Measurements from ENCODE around the gene ABHD16A.

ABHD16A gene

GRCh38 chr6:31706599-31706998, 3.5 kb upstream of the ABHD16A start, which contains the start of gene LY6G6F:
TSS of gene LY6G6F (plus strand) at chr6:31706866. CDS start at chr6:31706907, 41 bp downstream.
- no peak for TF ChIP-seq EZH2phosphoT487 (IDR thresholded peaks at IDR 0.05; ENCODE audit: borderline replicate concordance, low read length)
- TF ChIP-seq CTCF (IDR thresholded peaks at IDR 0.05; ENCODE audit: low read depth, low read length, poor library complexity, severe bottlenecking), result no peak
- Histone ChIP-seq H4K20me1 (ENCODE audit: control insufficient read depth, insufficient read depth, low read depth, low read length) (0 out of 2 replicates have a peak, but pooled peaks cover 3% of the 10 kb centered on the region), H3K9me3 (ENCODE audit: control insufficient read depth, insufficient read depth, low read length) (no peaks in the 10 kb centered on the region), H3K9me2 (replicated peaks; ENCODE audit: control insufficient read depth, low read length) (no peaks in the 10 kb centered on the region), H3K4me1 (ENCODE audit: control insufficient read depth, low read length) (peaks cover 19% of the 10 kb centered on the region), H3K27me3 (ENCODE audit: control insufficient read depth, low read length) (peaks cover 18% of the 10 kb centered on the region), H3K79me2 (ENCODE audit: control insufficient read depth, low read length) (peaks cover 12% of the 10 kb centered on the region), H3K36me3 (ENCODE audit: control insufficient read depth, low read length) (no peaks in the 10 kb centered on the region), H3K4me3 (ENCODE audit: low read length) (no peak within 1 kb of the TSS), H3K27ac (ENCODE audit: low read depth, low read length) (no peak within 1 kb of the TSS), H3F3A (ENCODE audit: control insufficient read depth, insufficient read depth) (peaks cover 6% of the 10 kb centered on the region), H3K4me2 (ENCODE audit: low read length) (no peak within 1 kb of the TSS)

- H4K20me1 ChIP-seq (ENCODE audit: control insufficient read depth, insufficient read depth, low read depth, low read length), result 0 out of 2 replicates have a peak, but pooled peaks cover 4% of the 10 kb centered on the region
- H3K79me2 ChIP-seq (ENCODE audit: control insufficient read depth, low read length), result peaks cover 19% of the 10 kb centered on the region
- H3K4me2 ChIP-seq (ENCODE audit: low read length), result no peak overlapping the region
- H3K4me1 ChIP-seq (ENCODE audit: control insufficient read depth, low read length), result peaks cover 25% of the 10 kb centered on the region
- no peak for TF ChIP-seq CTCF (IDR thresholded peaks at IDR 0.05; ENCODE audit: low read depth, low read length, poor library complexity, severe bottlenecking)
- no peak for TF ChIP-seq EZH2phosphoT487 (IDR thresholded peaks at IDR 0.05; ENCODE audit: borderline replicate concordance, low read length)
- H3K27me3 ChIP-seq (ENCODE audit: control insufficient read depth, low read length), result peaks cover 12% of the 10 kb centered on the region
- H3K9me2 ChIP-seq (replicated peaks; ENCODE audit: control insufficient read depth, low read length), result no peaks in the 10 kb centered on the region
- H3K27ac ChIP-seq (ENCODE audit: low read depth, low read length), result no peak overlapping the region
- H3K9me3 ChIP-seq (ENCODE audit: control insufficient read depth, insufficient read depth, low read length), result no peaks in the 10 kb centered on the region
- peaks cover 4% of the 10 kb centered on the region for H3K36me3 ChIP-seq (ENCODE audit: control insufficient read depth, low read length)
- H3F3A ChIP-seq (ENCODE audit: control insufficient read depth, insufficient read depth), result peaks cover 6% of the 10 kb centered on the region
- H3K4me3 ChIP-seq (ENCODE audit: low read length), result no peak overlapping the region
Observed at GRCh38 chr6:31705931-31706330, 2.8 kb upstream of the ABHD16A start.

GRCh38 chr6:31702405-31702818, 712 bp downstream of the ABHD16A start:
- H3K27ac ChIP-seq (ENCODE audit: low read depth, low read length), result peak overlapping the region; percentile 74
- H4K20me1 ChIP-seq (ENCODE audit: control insufficient read depth, insufficient read depth, low read depth, low read length), result 0 out of 2 replicates have a peak, but pooled peaks cover 4% of the 10 kb centered on the region

More at GRCh38 chr6:31702405-31702818, 712 bp downstream of the ABHD16A start:
- peaks cover 13% of the 10 kb centered on the region for H3F3A ChIP-seq (ENCODE audit: control insufficient read depth, insufficient read depth)
- peaks cover 24% of the 10 kb centered on the region for H3K79me2 ChIP-seq (ENCODE audit: control insufficient read depth, low read length)
- H3K9me2 ChIP-seq (replicated peaks; ENCODE audit: control insufficient read depth, low read length), result no peaks in the 10 kb centered on the region
- H3K4me2 ChIP-seq (ENCODE audit: low read length), result peak overlapping the region; percentile 74
- H3K4me3 ChIP-seq (ENCODE audit: low read length), result peak overlapping the region; percentile 88
- peaks cover 24% of the 10 kb centered on the region for H3K36me3 ChIP-seq (ENCODE audit: control insufficient read depth, low read length)
- no peaks in the 10 kb centered on the region for H3K27me3 ChIP-seq (ENCODE audit: control insufficient read depth, low read length)
- no peaks in the 10 kb centered on the region for H3K9me3 ChIP-seq (ENCODE audit: control insufficient read depth, insufficient read depth, low read length)
- H3K4me1 ChIP-seq (ENCODE audit: control insufficient read depth, low read length), result peaks cover 23% of the 10 kb centered on the region
- TF ChIP-seq CTCF (IDR thresholded peaks at IDR 0.05; ENCODE audit: low read depth, low read length, poor library complexity, severe bottlenecking), result no peak
- no peak for TF ChIP-seq EZH2phosphoT487 (IDR thresholded peaks at IDR 0.05; ENCODE audit: borderline replicate concordance, low read length)
